Vagina (tissue), 2 donors: ENCODE results near the gene SYNE1. TPM values are rescaled to one million over a fixed set of nuclear protein-coding genes. Genes with fewer than 3 reads are reported as not detected.
"Not testable (repeated sequence)": the region's sequence is repeated elsewhere in the genome, so short reads cannot be mapped to it uniquely, and the experiment has no call there.

Experiments used
- DNase-seq, 2 donors: peaks; one replicate each; pipeline ENCODE4 v3.0.0-alpha.2; 2017; ENCODE audit errors: extremely low spot score in 2 of 2
- H3K27ac ChIP-seq: fragments of 200-600 bp; sonication (generic); one replicate; pipeline ENCODE4 v1.5.1; 2019
- H3K27me3 ChIP-seq: fragments of 200-600 bp; sonication (generic); one replicate; pipeline ENCODE4 v1.5.1; 2019
- H3K36me3 ChIP-seq, 2 donors: fragments of 200-600 bp; sonication (generic); one replicate each; pipeline ENCODE4 v1.5.1; 2017 to 2019
- H3K4me1 ChIP-seq: fragments of 200-600 bp; sonication (generic); one replicate; pipeline ENCODE4 v1.5.1; 2019
- H3K4me3 ChIP-seq, 2 donors: fragments of 200-600 bp; sonication (generic); 1 replicate in 1 of 2; 2 replicates in 1 of 2; pipeline ENCODE4 v1.5.1; 2016 to 2019
- H3K9me3 ChIP-seq: fragments of 200-600 bp; sonication (generic); one replicate; pipeline ENCODE4 v1.5.1; 2019
- CTCF ChIP-seq, 3 experiments: fragments of 450-650 bp in 2 of 3; fragments of 200-600 bp in 1 of 3; sonication (generic) in 1 of 3; IDR thresholded peaks; one replicate each; pipeline ENCODE4 v1.5.1; 2017 to 2019; ENCODE audit warnings: antibody characterized with exemption in 3 of 3, mild to moderate bottlenecking in 2 of 3, moderate library complexity in 2 of 3
- POLR2A ChIP-seq, 2 donors: fragments of 450-650 bp; IDR thresholded peaks; one replicate each; pipeline ENCODE4 v1.6.1; 2017; ENCODE audit warnings: antibody characterized with exemption in 2 of 2, mild to moderate bottlenecking in 2 of 2, moderate library complexity in 2 of 2
- POLR2AphosphoS5 ChIP-seq, 2 donors: sonication (generic); formaldehyde crosslinking; IDR thresholded peaks; one replicate each; pipeline ENCODE4 v1.9.0; 2017; ENCODE audit warnings: antibody characterized with exemption in 2 of 2, mild to moderate bottlenecking in 2 of 2, low read depth in 1 of 2; ENCODE audit not compliant: insufficient read depth in 1 of 2
- intact Hi-C: fragments of 100-400 bp; cut with DNase I; formaldehyde crosslinking; loops from one replicate; pipeline ENCODE4 v1.15.1; 2023
- total RNA-seq: library from RNA; depleted of rRNA; stranded (reverse); fragments of >200 nt; gene quantifications from one replicate; pipeline ENCODE4 v1.2.3, GENCODE V29; 2016

SYNE1 gene
- total RNA-seq: 81.5 TPM

GRCh38 chr6:152637296-152638047 lies at the start of gene SYNE1:
TSS of gene SYNE1 (minus strand) at chr6:152637362. CDS start at chr6:152628331, 9,031 bp downstream.
- no peak for DNase-seq
- Histone ChIP-seq H3K4me3 (peak within 1 kb of the TSS; percentile 52 to 64), H3K4me1 (peaks cover 9% of the 10 kb centered on the region), H3K27ac (peak within 1 kb of the TSS; percentile 87), H3K36me3 (no peaks in the 10 kb centered on the region), H3K9me3 (no peaks in the 10 kb centered on the region), H3K27me3 (no peaks in the 10 kb centered on the region)
- TF ChIP-seq CTCF (IDR thresholded peaks at IDR 0.05) (no peak), POLR2A (IDR thresholded peaks at IDR 0.05) (no peak), POLR2AphosphoS5 (IDR thresholded peaks at IDR 0.05; ENCODE audit: insufficient read depth in 1 of 2, low read depth in 1 of 2) (peak in 1 of 2 donors; percentile 22)
- intact Hi-C loops: no loop called here

- intact Hi-C loops: no loop called here
- no peak for TF ChIP-seq POLR2A (IDR thresholded peaks at IDR 0.05)
- TF ChIP-seq POLR2AphosphoS5 (IDR thresholded peaks at IDR 0.05; ENCODE audit: insufficient read depth in 1 of 2, low read depth in 1 of 2): no peak
- TF ChIP-seq CTCF (IDR thresholded peaks at IDR 0.05): no peak
- DNase-seq: no peak
- Histone ChIP-seq H3K27ac (no peak overlapping the region), H3K36me3 (no peaks in the 10 kb centered on the region), H3K4me3 (no peak overlapping the region), H3K4me1 (no peaks in the 10 kb centered on the region), H3K9me3 (no peaks in the 10 kb centered on the region), H3K27me3 (no peaks in the 10 kb centered on the region)
Measured at GRCh38 chr6:152685819-152686218, 48.7 kb upstream of the SYNE1 start.

- H3K27ac ChIP-seq, H3K9me3 ChIP-seq: not testable (repeated sequence)
Measured at GRCh38 chr6:152682935-152683334, 45.8 kb upstream of the SYNE1 start.

GRCh38 chr6:152682141-152682540 lies 45.0 kb upstream of the SYNE1 start:
- no peaks in the 10 kb centered on the region for H3K36me3 ChIP-seq
- TF ChIP-seq CTCF (IDR thresholded peaks at IDR 0.05): no peak
- no peak for TF ChIP-seq POLR2A (IDR thresholded peaks at IDR 0.05)
- TF ChIP-seq POLR2AphosphoS5 (IDR thresholded peaks at IDR 0.05; ENCODE audit: insufficient read depth in 1 of 2, low read depth in 1 of 2): no peak
- intact Hi-C loops: no loop called here
- H3K27ac ChIP-seq: no peak overlapping the region
- DNase-seq: no peak
- H3K4me1 ChIP-seq: no peaks in the 10 kb centered on the region
- no peaks in the 10 kb centered on the region for H3K27me3 ChIP-seq
- H3K4me3 ChIP-seq: no peak overlapping the region
- H3K9me3 ChIP-seq: no peaks in the 10 kb centered on the region

More at GRCh38 chr6:152682935-152683334, 45.8 kb upstream of the SYNE1 start:
- H3K4me1 ChIP-seq, DNase-seq, intact Hi-C loops, H3K4me3 ChIP-seq, H3K36me3 ChIP-seq, H3K27me3 ChIP-seq: not testable (repeated sequence)

- intact Hi-C loops: no loop called here
- Histone ChIP-seq H3K27ac (no peak overlapping the region), H3K4me1 (no peaks in the 10 kb centered on the region), H3K4me3 (no peak overlapping the region), H3K9me3 (no peaks in the 10 kb centered on the region), H3K27me3 (no peaks in the 10 kb centered on the region), H3K36me3 (no peaks in the 10 kb centered on the region)
- TF ChIP-seq POLR2AphosphoS5 (IDR thresholded peaks at IDR 0.05; ENCODE audit: insufficient read depth in 1 of 2, low read depth in 1 of 2) (no peak), CTCF (IDR thresholded peaks at IDR 0.05) (no peak), POLR2A (IDR thresholded peaks at IDR 0.05) (no peak)
- no peak for DNase-seq
Measured at GRCh38 chr6:152680879-152681517, 43.8 kb upstream of the SYNE1 start.
